HL-60 (cell line): ENCODE results near the gene ITPR3.

Experiments
- POLR2AphosphoS5 ChIP-seq: IDR thresholded peaks from 2 replicates; pipeline ENCODE4 v1.6.1; 2012; ENCODE audit warnings: low read depth
- TF ChIP-seq, protein P1 (sequence below): IDR thresholded peaks from one replicate; pipeline ENCODE4 v1.5.1; 2011; ENCODE audit warnings: low read length, control low read depth, inconsistent platforms; ENCODE audit not compliant: insufficient read depth

- TF ChIP-seq, protein P1, sequence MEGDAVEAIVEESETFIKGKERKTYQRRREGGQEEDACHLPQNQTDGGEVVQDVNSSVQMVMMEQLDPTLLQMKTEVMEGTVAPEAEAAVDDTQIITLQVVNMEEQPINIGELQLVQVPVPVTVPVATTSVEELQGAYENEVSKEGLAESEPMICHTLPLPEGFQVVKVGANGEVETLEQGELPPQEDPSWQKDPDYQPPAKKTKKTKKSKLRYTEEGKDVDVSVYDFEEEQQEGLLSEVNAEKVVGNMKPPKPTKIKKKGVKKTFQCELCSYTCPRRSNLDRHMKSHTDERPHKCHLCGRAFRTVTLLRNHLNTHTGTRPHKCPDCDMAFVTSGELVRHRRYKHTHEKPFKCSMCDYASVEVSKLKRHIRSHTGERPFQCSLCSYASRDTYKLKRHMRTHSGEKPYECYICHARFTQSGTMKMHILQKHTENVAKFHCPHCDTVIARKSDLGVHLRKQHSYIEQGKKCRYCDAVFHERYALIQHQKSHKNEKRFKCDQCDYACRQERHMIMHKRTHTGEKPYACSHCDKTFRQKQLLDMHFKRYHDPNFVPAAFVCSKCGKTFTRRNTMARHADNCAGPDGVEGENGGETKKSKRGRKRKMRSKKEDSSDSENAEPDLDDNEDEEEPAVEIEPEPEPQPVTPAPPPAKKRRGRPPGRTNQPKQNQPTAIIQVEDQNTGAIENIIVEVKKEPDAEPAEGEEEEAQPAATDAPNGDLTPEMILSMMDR = no peak
- no peak for TF ChIP-seq POLR2AphosphoS5
Measured at GRCh38 chr6:33689148-33689494, 68.0 kb downstream of the ITPR3 start.
